ENCODE results near the gene KLRG1.

The KLRG1 gene

DNA sequence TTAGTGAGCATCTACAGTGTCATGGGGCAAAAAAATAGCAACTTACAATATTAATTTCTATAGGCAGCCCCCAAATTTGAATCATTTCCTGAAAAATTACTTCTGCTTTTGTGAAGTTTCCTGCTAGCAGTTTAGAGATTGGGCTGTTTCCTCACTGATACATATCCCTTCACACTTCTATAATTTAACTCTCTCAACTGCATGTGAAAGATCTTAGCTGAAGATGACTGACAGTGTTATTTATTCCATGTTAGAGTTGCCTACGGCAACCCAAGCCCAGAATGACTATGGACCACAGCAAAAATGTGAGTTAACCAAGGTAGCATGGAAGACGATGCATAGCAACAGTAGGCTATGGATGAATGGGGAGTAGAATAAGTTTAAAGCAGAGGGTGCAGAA lies at the start of gene KLRG1:
Gene KLRG1, plus strand, starts transcription at position 134 of the 400 bp plus-strand sequence. Its CDS starts 90 bp downstream, at position 224.
- DNase-seq, result peak in 1 of 2 donors; percentile 65

DNA sequence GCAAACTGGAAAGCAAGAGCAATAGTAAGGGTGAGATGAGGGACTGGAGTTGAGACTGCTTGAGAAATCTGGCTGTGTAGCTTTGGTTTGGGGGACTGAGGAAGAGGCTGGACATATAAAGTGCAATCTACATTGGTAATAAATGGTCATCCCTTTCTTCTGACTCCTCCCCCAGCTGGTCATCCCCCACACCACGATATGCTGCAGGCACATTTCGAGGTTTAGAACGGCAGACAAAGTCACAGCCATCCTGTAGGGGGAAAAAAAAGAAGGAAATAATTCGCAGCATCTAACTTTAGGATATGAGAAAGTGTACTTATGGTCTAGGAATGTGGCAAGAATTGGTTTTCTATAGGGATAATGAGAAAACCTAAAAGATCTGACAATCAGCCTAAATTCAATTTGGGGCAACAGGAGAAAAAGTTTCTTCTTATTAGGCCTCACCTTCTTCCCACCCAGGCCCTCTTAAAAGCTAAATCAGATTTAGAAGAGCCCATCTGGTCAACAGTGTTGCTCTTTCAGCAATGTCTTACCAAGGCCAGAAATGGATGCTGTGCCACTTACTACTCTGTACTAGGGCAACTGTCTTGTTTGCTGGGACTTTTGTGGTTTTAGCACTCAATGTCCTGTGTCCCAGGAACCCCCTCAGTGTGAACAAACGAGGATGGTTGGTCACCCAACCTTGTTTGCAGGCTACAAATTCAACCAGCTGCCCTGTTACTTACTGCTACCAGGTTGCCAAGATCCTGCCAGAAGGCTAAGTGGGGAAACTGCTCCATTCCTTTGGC lies 47.5 kb upstream of the KLRG1 start:
- DNase-seq, result no peak

DNA sequence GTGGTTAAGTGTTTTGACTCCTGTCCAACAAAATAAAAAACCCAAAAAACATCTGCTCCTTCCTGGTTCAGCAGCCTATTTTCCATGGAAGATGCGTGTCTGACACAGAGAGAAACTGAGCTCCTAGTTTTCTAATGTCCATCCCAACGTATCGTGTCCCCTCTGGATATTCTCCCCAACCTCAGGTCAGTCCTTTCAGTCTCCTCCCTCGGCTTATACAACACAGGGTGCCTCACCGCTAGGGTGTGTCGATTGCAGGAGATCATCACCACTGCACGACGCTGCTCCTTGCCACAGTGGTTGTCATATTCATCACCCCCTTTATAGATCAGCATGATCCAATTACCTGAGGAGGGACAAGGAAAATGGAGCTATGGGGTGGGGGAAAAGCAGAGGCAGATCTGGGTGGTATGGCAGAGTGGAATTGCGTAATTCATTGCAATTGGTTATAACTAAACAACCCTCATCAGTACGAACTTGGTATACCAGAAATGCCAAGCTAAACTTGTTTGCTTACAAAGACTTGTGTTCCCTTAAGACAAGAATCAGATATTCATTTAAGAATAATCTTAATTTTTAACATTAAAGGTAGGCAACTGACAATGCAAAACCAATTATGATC lies 45.7 kb upstream of the KLRG1 start:
- DNase-seq, result no peak

DNA sequence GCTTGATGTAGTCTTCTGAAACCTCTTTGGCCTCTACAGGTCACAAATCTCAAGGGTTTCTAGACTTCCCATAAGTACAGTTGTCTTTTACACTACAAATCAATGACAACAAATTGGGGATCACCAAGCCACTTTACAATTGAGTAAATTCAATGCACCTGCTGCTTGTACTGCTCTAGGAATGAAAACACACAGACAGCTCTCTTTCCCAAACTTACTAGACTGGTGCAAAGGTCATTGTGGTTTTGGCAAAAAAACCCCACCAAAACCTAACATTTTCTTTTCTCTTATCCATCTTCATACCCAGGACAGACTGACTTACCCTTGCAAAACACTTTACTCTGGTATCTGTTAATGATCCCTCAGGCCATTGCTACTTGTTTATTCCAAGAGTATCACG lies 42.6 kb upstream of the KLRG1 start:
- no peak for DNase-seq

DNA sequence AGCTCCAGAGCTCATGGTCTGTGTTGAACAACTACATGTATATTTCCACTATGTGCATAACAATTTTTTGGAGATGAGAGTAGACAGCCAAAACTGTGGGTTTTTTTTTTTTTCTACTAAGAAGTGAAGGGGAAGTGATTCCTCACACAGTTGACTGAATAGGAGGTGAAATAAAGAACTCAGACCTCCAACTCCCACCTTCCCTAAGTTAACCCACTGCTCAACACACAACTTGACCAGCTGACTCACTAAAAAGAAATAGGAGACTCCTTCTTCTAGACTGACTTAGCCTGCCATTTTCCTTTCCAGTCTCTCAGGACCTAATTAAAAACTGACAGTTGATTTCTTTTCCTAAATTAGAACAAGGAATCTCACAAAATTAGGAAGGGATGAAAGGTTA lies 41.6 kb upstream of the KLRG1 start:
- DNase-seq, result no peak

DNA sequence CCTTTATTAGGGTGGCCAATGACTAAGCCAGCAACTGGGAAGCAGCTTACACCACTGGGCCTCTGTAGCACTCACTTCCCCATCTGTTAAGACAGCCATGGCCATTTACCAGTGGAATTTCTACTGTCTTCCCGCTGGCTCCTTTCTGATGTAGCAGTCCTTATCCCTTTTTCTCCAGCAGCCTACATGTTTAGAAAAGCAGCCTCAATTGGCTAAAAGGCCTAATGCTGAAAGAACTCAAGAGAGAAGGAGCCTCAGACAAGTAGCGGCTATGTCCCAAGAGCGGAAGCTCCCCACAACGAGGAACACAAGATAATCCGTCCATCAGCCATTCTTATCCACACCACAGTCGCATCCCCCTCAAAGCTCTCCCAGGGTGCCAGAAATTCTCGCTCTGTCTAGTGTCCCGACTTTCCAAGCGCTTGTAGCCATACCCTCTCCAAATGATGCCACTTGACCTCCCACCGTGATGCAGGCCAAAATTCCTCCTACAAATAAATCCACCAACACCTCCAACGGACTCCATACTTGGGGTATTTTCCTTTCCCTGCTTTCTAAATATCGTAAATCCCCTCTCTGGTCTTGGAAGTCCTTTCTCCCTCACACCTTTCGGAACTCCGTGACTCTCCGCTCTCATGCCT lies 40.5 kb upstream of the KLRG1 start:
- peak; percentile 27 to 29 for DNase-seq

DNA sequence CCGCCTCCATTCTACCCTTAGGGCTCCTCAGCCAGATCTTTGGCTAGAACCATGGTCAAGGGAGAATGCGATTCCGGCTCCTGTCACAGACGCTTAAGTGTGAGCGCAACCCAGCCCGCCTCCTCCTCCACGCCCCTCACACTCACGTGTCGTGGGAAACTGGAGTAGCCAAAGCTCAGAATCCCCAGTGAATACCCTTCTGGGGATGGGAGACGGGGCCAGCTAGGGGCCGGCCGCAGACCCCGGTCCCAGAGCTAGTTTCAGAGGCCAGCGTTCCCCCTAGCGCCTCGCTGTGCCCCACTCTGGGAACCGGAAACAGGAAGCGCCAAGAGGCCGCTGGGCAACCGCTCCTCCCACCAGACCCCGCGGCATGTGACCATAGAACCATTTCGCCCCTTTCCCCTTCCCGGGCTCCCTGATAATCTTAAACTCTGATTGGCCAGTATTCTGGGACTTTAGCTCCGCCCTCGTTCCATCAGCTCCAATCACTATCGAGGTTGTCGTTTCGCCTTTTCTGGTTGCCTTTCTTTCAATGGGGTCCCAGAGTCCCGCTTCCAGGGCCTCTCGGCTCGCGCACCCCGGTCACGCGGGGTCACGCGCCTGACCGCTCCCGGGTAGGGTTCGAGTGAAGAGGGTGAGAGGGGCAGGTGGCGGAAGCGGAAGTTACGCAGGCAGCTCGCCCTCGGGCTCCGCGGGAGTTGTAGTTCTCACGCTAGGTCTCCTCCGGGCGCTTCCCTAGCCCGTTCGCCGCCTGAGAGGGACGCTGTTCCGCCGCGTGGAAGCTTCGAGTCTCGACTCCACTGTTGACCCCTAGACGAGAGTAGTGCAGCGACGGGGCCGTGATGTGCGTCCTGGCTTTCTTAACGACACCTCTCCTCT lies 39.8 kb upstream of the KLRG1 start, which contains the start of gene M6PR:
Gene M6PR, minus strand, starts transcription at position 304 of the 879 bp plus-strand sequence. CDS start 3,241 bp downstream, outside the sequence.
- peak; percentile 91 to 92 for DNase-seq

DNA sequence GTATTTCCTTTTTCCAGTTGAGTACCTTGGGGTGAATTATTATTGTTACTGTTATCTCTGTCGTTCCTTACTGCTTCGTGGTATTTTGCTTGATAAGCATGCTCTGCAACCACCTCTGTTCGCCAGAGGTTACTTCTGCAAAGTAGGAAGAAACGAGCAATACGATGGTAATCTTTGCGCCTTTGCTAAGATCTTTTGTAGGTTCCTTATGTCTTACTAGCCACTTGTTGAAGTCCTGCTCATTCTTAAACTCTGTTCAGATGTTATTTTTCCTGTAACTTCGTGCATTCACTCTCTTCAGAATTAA lies 39.2 kb upstream of the KLRG1 start:
- DNase-seq, result no peak

DNA sequence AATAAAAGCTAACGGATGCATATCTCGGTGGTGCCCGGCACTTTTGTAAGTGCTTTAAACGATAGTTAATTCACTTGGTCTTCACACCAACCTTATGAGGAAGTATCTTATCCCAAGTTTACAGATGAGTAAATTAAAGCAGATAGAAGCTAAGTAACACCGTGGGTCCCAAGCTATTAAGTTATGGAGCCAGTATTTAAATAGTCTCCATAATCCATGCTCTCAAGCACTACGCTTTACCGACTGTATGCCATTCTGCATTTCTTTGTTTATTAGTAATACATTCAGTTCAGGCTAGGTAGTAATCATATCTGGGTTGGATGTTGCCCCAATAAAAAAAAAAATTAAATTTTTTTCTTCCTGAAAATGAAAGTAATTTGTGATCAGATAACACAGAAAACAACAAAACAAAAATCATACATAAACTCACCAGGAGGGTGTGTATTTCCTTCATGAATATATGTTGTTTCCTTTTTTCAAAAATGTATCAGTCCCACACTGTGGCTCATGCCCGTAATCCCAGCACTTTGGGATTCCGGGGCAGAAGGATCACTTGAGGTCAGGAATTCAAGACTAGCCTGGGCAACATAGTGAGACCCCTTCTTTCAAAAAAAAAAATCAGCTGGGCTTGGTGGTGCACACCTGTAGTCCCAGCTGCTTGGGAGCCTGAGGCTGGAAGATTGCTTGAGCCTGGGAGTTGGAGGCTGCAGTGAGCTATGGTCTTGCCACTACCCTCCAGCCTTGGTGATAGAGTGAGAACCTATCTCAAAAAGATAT lies 38.5 kb upstream of the KLRG1 start:
- peak; percentile 24 to 74 for DNase-seq

DNA sequence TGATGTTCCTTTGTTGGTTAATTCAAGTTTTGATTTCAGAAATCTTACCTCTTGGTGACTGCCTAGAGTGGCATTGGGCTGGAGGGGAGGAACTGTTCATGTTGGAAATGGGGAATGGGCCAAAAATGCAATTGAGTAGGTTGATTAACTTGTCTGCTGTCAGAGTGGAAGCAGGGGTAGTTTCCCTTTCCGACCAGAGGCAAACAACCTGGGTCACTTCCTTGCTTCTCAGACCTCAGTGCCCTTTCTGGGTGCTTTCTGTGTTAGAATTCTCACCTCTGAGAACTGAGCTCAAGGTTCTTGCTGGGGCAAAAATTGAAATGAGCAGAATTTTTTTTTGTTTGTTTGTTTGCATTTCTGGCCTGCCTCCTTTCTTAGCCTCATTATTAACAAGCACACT lies 37.6 kb upstream of the KLRG1 start:
- peak; percentile 44 to 67 for DNase-seq

DNA sequence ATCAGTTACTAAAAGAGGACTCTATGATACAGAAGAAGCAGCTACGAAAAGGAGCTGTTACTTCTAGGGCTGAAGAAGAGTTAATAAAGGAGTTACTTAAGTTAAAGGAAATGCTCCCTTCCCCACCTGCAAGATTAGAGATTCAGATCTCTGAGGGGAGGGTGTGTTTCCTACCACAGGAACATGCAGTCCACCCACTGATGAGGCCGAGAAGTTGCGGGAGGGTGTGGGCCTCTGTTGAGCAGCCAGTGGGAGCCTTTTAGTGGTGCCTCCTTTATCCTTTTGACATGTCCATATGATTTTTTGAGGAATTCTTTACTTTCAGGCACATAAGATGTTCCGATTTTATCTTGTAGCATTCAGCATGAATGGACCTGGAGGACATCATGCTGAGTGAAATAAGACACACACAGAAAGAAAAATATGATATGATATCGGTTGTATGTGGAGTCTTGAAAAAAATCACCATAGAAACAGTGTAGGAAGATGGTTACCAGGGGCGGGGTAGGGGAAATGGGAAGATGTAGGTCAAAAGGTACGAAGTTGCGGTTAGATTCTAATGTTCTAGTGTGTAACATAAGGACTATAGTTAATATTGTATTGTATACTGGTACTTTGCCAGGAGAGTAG lies 35.5 kb upstream of the KLRG1 start:
- DNase-seq, result peak; percentile 68 to 88

DNA sequence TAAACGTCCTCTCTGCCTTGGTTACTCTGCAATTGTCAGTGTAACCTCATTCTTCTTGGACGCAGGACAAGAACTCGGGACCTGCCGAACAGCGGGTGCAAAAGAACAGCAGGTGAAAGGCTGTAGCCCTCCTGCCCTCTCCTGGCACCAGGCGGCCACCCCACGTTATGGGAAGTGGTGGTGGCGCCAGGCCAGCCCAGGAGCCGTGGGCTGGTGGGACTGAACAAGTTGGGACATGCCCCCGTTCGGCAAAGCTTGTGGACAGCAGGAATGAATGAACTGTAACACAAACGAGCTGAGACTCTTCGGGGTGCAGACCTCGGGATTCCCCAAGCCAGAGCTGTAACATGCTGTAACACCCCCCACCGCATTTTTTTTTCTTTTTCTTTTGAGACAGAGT lies 33.3 kb upstream of the KLRG1 start:
- DNase-seq, result no peak

DNA sequence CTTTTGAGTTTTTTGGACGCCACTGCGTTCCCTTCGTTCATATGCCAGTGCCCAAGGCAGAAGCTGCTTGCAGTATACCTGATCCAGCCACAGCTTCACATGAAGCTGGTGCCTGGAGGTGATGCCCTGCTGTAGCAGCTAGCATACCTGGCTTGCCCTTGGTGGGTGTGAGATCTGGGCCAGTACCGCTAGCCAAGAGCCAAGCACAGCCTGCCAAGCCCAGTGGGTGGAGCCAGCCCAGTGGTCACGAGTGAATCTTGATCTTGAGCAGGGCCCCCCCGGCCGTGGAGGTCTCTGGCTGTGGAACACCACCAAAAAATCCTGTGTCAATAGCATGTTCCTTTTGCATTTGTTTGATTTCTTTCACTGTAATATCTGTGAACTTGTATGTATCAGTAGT lies 32.6 kb upstream of the KLRG1 start:
- no peak for DNase-seq

DNA sequence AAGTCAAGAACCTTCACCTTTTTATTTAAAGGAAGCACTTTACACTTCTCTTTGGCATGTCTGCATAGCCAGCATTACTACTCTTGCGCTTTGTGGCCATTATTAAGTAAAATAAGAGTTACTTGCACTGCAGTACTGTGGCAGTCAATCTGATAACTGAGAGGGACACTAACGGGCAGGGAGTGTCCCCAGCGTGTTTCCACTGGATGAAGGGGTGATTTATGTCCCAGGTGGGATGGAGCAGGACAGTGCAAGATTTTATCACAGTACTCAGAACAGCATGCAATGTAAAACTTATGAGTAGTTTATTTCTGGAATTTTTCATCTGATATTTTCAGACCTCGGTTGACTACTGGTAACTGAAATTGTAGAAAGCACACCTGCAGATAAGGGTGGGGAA lies 31.8 kb upstream of the KLRG1 start:
- no peak for DNase-seq

DNA sequence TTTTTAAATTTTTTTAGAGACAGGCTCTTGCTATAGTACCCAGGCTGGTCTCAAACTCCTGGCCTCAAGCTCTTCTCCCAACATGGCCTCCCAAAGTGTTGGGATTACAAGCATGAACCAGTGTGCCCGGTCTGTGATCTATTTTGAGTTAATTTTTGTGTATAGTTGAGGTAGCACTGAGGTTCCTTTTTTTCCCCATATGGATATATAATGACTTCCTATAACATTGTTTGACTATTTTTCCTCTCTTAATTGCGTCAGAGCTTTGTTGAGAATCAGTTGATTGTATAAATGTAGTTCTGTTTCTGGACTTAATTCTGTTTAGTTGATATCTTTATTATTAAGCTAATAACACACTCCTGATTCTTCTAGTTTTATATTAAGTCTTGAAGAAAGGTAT lies 31.3 kb upstream of the KLRG1 start:
- DNase-seq, result no peak

DNA sequence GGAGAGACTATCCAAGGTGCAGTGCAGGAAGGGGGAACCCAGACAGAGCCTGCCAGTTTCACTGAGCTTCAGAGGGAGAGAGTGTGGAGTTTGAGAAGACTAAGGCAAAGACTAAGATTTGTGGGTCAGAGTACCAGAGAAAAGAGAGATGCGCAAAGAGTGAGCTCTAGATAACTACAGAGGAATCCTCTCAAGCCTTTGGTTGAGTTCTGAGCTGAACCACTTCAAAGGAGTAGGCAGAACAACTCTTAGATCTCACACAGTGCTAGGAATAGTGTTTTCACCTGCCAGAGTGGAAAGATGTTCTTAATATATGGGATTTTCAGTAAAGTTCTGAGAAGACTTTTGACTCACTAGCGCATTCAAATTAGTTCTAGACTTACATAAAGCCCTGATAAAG lies 29.2 kb upstream of the KLRG1 start:
- peak in 1 of 2 donors; percentile 64 for DNase-seq

DNA sequence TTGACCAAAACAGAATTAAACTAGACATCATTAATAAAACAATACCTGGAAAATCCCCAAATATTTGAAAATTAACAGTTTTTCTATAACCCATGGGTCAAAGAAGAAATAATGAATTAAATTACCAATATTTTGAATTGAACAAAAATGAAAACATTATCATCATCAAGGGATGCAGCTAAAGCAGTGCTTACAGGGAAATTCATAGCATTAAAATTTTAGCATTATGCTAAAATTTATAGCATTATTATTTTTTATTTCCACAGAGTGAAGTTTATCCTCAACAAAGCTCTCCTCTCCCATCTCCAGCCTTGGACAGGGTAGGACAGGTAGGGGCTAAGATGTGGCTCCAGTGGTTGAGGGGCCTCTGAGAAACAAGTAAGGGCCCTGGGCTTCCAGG lies 20.6 kb upstream of the KLRG1 start:
- DNase-seq, result no peak

DNA sequence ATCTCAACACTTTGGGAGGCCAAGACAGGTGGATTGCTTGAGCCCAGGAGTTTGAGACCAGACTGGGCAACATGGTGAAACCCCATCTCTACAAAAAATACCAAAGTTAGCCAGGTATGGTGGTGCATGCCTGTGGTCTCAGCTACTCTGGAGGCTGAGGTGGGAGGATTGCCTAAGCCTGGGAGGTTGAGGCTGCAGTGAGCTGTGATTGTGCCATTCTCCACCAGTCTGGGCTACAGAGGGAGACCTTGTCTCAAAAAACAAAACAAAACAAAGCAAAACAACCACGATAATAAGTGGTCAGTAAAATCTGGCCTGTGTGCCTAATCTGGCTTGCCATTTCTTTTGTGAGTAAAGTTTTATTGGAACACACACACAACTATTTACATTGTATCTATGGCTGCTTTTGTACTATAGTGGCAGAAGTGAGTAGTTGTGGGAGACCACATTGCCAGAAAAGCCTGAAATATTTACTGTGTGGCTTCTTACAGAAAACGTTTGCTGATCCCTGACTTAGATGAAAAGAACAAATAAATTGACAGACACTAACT lies 19.4 kb upstream of the KLRG1 start:
- no peak for DNase-seq

DNA sequence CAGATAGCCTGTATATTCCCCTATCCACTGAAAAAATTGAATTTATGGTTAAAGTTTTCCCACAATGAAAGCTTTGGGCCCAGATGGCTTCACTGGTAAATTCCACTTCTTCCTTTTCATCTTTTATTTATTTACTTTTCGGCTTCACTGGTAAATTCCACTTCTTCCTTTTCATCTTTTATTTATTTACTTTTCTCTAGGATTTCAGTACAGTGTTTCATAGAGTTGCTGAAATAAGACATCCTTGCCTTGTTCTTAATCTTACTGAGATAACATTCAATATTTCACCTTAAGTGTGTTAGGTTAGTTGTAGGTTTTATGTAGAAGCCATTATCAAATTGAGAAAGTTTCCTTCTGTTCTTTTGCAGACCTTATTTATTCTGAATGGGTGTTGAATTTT lies 18.9 kb upstream of the KLRG1 start:
- no peak for DNase-seq

DNA sequence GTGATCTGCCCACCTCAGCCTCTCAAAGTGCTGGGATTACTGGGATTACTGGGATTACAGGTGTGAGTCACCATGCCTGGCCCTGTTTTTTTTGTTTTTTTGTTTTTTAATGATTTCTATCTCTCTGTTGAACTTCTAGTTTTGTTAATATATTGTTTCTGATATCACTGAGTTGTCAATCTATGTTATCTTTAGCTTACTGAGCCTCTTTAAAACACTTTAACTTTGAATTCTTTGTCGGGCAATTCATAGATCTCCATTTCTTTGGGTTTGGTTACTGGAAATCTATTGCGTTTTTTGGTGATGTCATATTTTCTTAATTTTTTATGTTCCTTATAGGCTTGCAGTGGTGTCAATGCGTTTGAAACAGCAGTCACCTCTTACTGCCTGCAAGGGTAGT lies 9.2 kb upstream of the KLRG1 start:
- DNase-seq, result no peak

DNA sequence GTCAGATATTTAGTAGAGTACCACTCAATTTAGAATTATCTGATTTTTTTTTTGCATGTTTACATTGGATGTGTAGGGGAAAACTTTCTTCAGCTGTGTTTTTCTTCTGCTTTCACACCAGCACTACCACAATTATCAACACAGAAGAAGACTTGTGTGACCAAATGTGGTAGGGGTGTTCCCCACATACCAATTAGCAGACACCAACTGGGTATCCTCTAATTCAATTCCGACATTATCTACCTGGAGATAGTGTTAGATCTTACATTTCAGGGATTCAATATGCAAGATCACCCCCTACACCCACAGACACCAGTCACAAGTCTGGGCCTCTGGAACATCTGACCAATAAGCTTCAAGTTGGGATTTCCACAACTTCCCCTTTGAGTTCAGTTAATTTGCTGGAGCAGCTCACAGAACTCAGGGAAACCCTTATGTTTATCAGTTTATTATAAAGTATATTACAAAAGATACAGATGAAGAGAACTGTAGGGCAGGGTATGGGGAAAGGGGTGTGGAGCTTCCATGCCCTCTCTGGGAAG lies 4.1 kb upstream of the KLRG1 start:
- peak in 1 of 2 donors; percentile 24 for DNase-seq

Data from CD4-positive, alpha-beta T cell treated with Interleukin-4 for 1 hour (primary cell).